CD8-positive, alpha-beta memory T cell (primary cell): ENCODE measurements around the gene R3HDM1. TPM values are rescaled to one million over a fixed set of nuclear protein-coding genes. Genes with fewer than 3 reads are reported as not detected.
A peak's percentile ranks its signal among the peaks of the same experiment; 100 is the strongest.
"Not testable (repeated sequence)": the region's sequence is repeated elsewhere in the genome, so short reads cannot be mapped to it uniquely, and the experiment has no call there.

ENCODE experiments used
- CTCF ChIA-PET: fragments of 350-600 bp; sonication (Branson Sonifier 250); formaldehyde crosslinking; loops from one replicate; lab custom pipeline; 2021; ENCODE audit warnings: antibody characterized with exemption; lab: Charles Lee
- POLR2A ChIA-PET: fragments of 350-600 bp; sonication (Branson Sonifier 250); formaldehyde crosslinking; loops from one replicate; lab custom pipeline; 2021; ENCODE audit warnings: antibody characterized with exemption; lab: Charles Lee
- DNase-seq, 5 donors: peaks; one replicate each; pipeline versions ENCODE4 v3.0.0 to v3.0.0-alpha.2; 2020 to 2022; ENCODE audit warnings: mixed read lengths in 1 of 5
- H3K27ac ChIP-seq: one replicate; pipeline ENCODE4 v1.7.0; 2013; ENCODE audit warnings: low read depth, mild to moderate bottlenecking, low read length, moderate library complexity
- H3K27me3 ChIP-seq: 2 replicates; pipeline ENCODE4 v1.7.0; 2013; ENCODE audit warnings: low read length, mild to moderate bottlenecking; ENCODE audit not compliant: insufficient read depth, poor library complexity, severe bottlenecking
- H3K36me3 ChIP-seq: 2 replicates; pipeline ENCODE4 v1.7.0; 2013; ENCODE audit warnings: mild to moderate bottlenecking, low read length, moderate library complexity; ENCODE audit not compliant: insufficient read depth
- H3K4me1 ChIP-seq: 2 replicates; pipeline ENCODE4 v1.7.0; 2013; ENCODE audit warnings: mild to moderate bottlenecking, low read length, moderate library complexity; ENCODE audit not compliant: insufficient read depth
- H3K4me3 ChIP-seq: 2 replicates; pipeline ENCODE4 v1.7.0; 2013; ENCODE audit warnings: mild to moderate bottlenecking, low read length
- H3K9me3 ChIP-seq: 2 replicates; pipeline ENCODE4 v1.7.0; 2013; ENCODE audit warnings: mild to moderate bottlenecking, low read length
- H3K27ac Mint-ChIP-seq, 8 donors: one replicate each; pipeline ENCODE4 v1.8.0; 2020 to 2021; ENCODE audit warnings: mixed read lengths in 8 of 8, mild to moderate bottlenecking in 6 of 8, inconsistent platforms in 3 of 8, moderate library complexity in 3 of 8
- H3K27me3 Mint-ChIP-seq, 2 donors: one replicate each; pipeline ENCODE4 v1.8.0; 2020 to 2021; ENCODE audit warnings: mixed read lengths in 2 of 2, mild to moderate bottlenecking in 1 of 2, moderate library complexity in 1 of 2
- H3K36me3 Mint-ChIP-seq, 3 donors: one replicate each; pipeline ENCODE4 v1.8.0; 2020 to 2021; ENCODE audit warnings: mixed read lengths in 3 of 3, inconsistent platforms in 1 of 3, mild to moderate bottlenecking in 1 of 3
- H3K4me1 Mint-ChIP-seq, 3 donors: one replicate each; pipeline ENCODE4 v1.8.0; 2020 to 2021; ENCODE audit warnings: mixed read lengths in 3 of 3, inconsistent platforms in 1 of 3, mild to moderate bottlenecking in 1 of 3
- H3K4me3 Mint-ChIP-seq, 7 donors: one replicate each; pipeline ENCODE4 v1.8.0; 2020 to 2021; ENCODE audit warnings: mixed read lengths in 7 of 7, mild to moderate bottlenecking in 6 of 7, moderate library complexity in 4 of 7, inconsistent platforms in 2 of 7
- H3K9me3 Mint-ChIP-seq, 5 donors: one replicate each; pipeline ENCODE4 v1.8.0; 2020 to 2022; ENCODE audit warnings: mixed read lengths in 5 of 5, mild to moderate bottlenecking in 3 of 5, moderate library complexity in 2 of 5, inconsistent platforms in 1 of 5
- polyA plus RNA-seq: library from polyadenylated mRNA; unstranded; fragments of 300-500 nt; fragmentation: Illumina TruSeq; gene quantifications from one replicate; pipeline ENCODE4 v1.2.3, GENCODE V29; 2021
- total RNA-seq, 2 experiments: library from RNA; stranded (reverse); gene quantifications; one replicate each; pipeline ENCODE4 v1.2.3, GENCODE V29; 2021

The R3HDM1 gene
- total and polyA plus RNA-seq, 3 experiments from 2014 or later: 21.1 to 52.6 (median 49.7) TPM

GRCh38 chr2:135701442-135701841 is 170.2 kb downstream of the R3HDM1 start:
- ChIA-PET POLR2A (no interaction called here), CTCF (interaction anchor here (1.3 to 1.4 kb wide), 2 partner anchors 8 to 697 kb away, joined by 3 to 4 read pairs; no protein-coding TSS in a partner anchor)
- H3K27ac Mint-ChIP-seq: no peak overlapping the region

GRCh38 chr2:135703300-135703699 is 172.0 kb downstream of the R3HDM1 start:
- Mint-ChIP-seq H3K9me3 (no peaks in the 10 kb centered on the region), H3K27me3 (no peaks in the 10 kb centered on the region), H3K4me3 (no peak overlapping the region), H3K36me3 (peaks cover 0 to 4% (median 2%) of the 10 kb centered on the region in 3 donors), H3K4me1 (no peaks in the 10 kb centered on the region), H3K27ac (peak overlapping the region in 2 of 8 donors; percentile 17 to 41)
- ChIA-PET POLR2A (no interaction called here), CTCF (interaction anchor here (2.0 kb wide), 1 partner anchor 699 kb away, joined by 6 read pairs; no protein-coding TSS in a partner anchor)
- no peaks in the 10 kb centered on the region for H3K36me3 ChIP-seq
- no peaks in the 10 kb centered on the region for H3K9me3 ChIP-seq
- no peak overlapping the region for H3K4me3 ChIP-seq
- no peaks in the 10 kb centered on the region for H3K4me1 ChIP-seq
- no peaks in the 10 kb centered on the region for H3K27me3 ChIP-seq
- no peak overlapping the region for H3K27ac ChIP-seq
- no peak for DNase-seq

More at GRCh38 chr2:135701442-135701841, 170.2 kb downstream of the R3HDM1 start:
- H3K4me3 Mint-ChIP-seq: no peak overlapping the region
- H3K27me3 Mint-ChIP-seq: no peaks in the 10 kb centered on the region
- H3K36me3 Mint-ChIP-seq: peaks cover 0 to 4% (median 2%) of the 10 kb centered on the region in 3 donors
- Histone ChIP-seq H3K4me1 (no peaks in the 10 kb centered on the region), H3K27ac (no peak overlapping the region), H3K9me3 (no peaks in the 10 kb centered on the region), H3K27me3 (no peaks in the 10 kb centered on the region), H3K4me3 (no peak overlapping the region), H3K36me3 (no peaks in the 10 kb centered on the region)
- no peak for DNase-seq
- H3K9me3 Mint-ChIP-seq: no peaks in the 10 kb centered on the region
- H3K4me1 Mint-ChIP-seq: no peaks in the 10 kb centered on the region

GRCh38 chr2:135704075-135704474 is 172.8 kb downstream of the R3HDM1 start:
- H3K27ac ChIP-seq, DNase-seq, H3K27me3 ChIP-seq, H3K4me1 ChIP-seq, H3K27me3 Mint-ChIP-seq, POLR2A ChIA-PET, H3K9me3 Mint-ChIP-seq, H3K27ac Mint-ChIP-seq, H3K4me3 Mint-ChIP-seq, H3K36me3 ChIP-seq, H3K36me3 Mint-ChIP-seq, H3K4me3 ChIP-seq, H3K4me1 Mint-ChIP-seq, H3K9me3 ChIP-seq: not testable (repeated sequence)
- CTCF ChIA-PET: interaction anchor here (1.6 to 2.0 kb wide), 2 partner anchors 700 to 703 kb away, joined by 3 to 6 read pairs; no protein-coding TSS in a partner anchor

GRCh38 chr2:135708159-135708558 is 176.9 kb downstream of the R3HDM1 start:
- Histone ChIP-seq H3K4me3 (no peak overlapping the region), H3K9me3 (no peaks in the 10 kb centered on the region), H3K27ac (no peak overlapping the region), H3K4me1 (no peaks in the 10 kb centered on the region), H3K36me3 (no peaks in the 10 kb centered on the region), H3K27me3 (no peaks in the 10 kb centered on the region)
- peaks cover 0 to 10% (median 3%) of the 10 kb centered on the region in 3 donors for H3K36me3 Mint-ChIP-seq
- POLR2A ChIA-PET: interaction anchor here (0.8 kb wide), 1 partner anchor 177 kb away, joined by 8 read pairs; the partner anchor contains the start of gene ZRANB3
- no peak overlapping the region for H3K27ac Mint-ChIP-seq
- no peaks in the 10 kb centered on the region for H3K4me1 Mint-ChIP-seq
- H3K27me3 Mint-ChIP-seq: no peaks in the 10 kb centered on the region
- no peak for DNase-seq
- H3K4me3 Mint-ChIP-seq: no peak overlapping the region
- no peaks in the 10 kb centered on the region for H3K9me3 Mint-ChIP-seq
- CTCF ChIA-PET: interaction anchor here (2.1 to 5.3 kb wide), 3 partner anchors 19 to 707 kb away, joined by 5 to 73 read pairs (median 11); no protein-coding TSS in a partner anchor

- ChIA-PET POLR2A (interaction anchor here (0.6 kb wide), 1 partner anchor 709 kb away, joined by 4 read pairs; no protein-coding TSS in a partner anchor), CTCF (interaction anchor here (0.8 to 5.3 kb wide), 24 partner anchors 9 to 721 kb away, joined by 3 to 73 read pairs (median 4); no protein-coding TSS in a partner anchor)
- peak; percentile 49 to 76 (median 60) for DNase-seq
- Mint-ChIP-seq H3K4me3 (no peak overlapping the region), H3K4me1 (peaks cover 0 to 1% (median 0%) of the 10 kb centered on the region in 3 donors), H3K27me3 (no peaks in the 10 kb centered on the region), H3K9me3 (no peaks in the 10 kb centered on the region), H3K36me3 (peaks cover 0 to 20% (median 3%) of the 10 kb centered on the region in 3 donors), H3K27ac (peak overlapping the region in 1 of 8 donors; percentile 10)
- Histone ChIP-seq H3K27me3 (no peaks in the 10 kb centered on the region), H3K36me3 (peaks cover 7% of the 10 kb centered on the region), H3K4me3 (no peak overlapping the region), H3K27ac (no peak overlapping the region), H3K4me1 (no peaks in the 10 kb centered on the region), H3K9me3 (no peaks in the 10 kb centered on the region)
These were observed 178.7 kb downstream of the R3HDM1 start for GRCh38 chr2:135709992-135710391.

- POLR2A ChIA-PET, H3K9me3 ChIP-seq, H3K27me3 Mint-ChIP-seq, H3K27ac ChIP-seq, H3K27ac Mint-ChIP-seq, H3K4me1 Mint-ChIP-seq, H3K9me3 Mint-ChIP-seq, DNase-seq, H3K4me3 Mint-ChIP-seq, H3K27me3 ChIP-seq, H3K4me1 ChIP-seq, CTCF ChIA-PET, H3K4me3 ChIP-seq: not testable (repeated sequence)
- H3K36me3 Mint-ChIP-seq: peaks cover 0 to 47% (median 8%) of the 10 kb centered on the region in 3 donors
- peaks cover 12% of the 10 kb centered on the region for H3K36me3 ChIP-seq
These were observed 183.8 kb downstream of the R3HDM1 start for GRCh38 chr2:135715086-135715485.

- no peaks in the 10 kb centered on the region for H3K9me3 ChIP-seq
- H3K36me3 ChIP-seq: no peaks in the 10 kb centered on the region
- DNase-seq: no peak
- CTCF ChIA-PET: no interaction called here
- no peak overlapping the region for H3K4me3 ChIP-seq
- H3K36me3 Mint-ChIP-seq: peaks cover 4 to 23% (median 4%) of the 10 kb centered on the region in 3 donors
- H3K27ac Mint-ChIP-seq: no peak overlapping the region
- H3K4me1 Mint-ChIP-seq: no peaks in the 10 kb centered on the region
- H3K27me3 ChIP-seq: no peaks in the 10 kb centered on the region
- no peak overlapping the region for H3K27ac ChIP-seq
- no peaks in the 10 kb centered on the region for H3K9me3 Mint-ChIP-seq
- POLR2A ChIA-PET: no interaction called here
- H3K4me3 Mint-ChIP-seq: no peak overlapping the region
- H3K27me3 Mint-ChIP-seq: no peaks in the 10 kb centered on the region
- H3K4me1 ChIP-seq: no peaks in the 10 kb centered on the region
These were observed 196.9 kb downstream of the R3HDM1 start for GRCh38 chr2:135728064-135728743.

GRCh38 chr2:135732561-135732960 is 201.3 kb downstream of the R3HDM1 start:
- Histone ChIP-seq H3K36me3 (no peaks in the 10 kb centered on the region), H3K27me3 (no peaks in the 10 kb centered on the region), H3K9me3 (no peaks in the 10 kb centered on the region), H3K4me1 (no peaks in the 10 kb centered on the region), H3K4me3 (no peak overlapping the region), H3K27ac (no peak overlapping the region)
- DNase-seq: no peak
- no peaks in the 10 kb centered on the region for H3K27me3 Mint-ChIP-seq
- no peaks in the 10 kb centered on the region for H3K4me1 Mint-ChIP-seq
- no peaks in the 10 kb centered on the region for H3K36me3 Mint-ChIP-seq
- no peak overlapping the region for H3K27ac Mint-ChIP-seq
- ChIA-PET CTCF (interaction anchor here (1.3 kb wide), 1 partner anchor 23 kb away, joined by 3 read pairs; no protein-coding TSS in a partner anchor), POLR2A (no interaction called here)
- H3K4me3 Mint-ChIP-seq: no peak overlapping the region
- no peaks in the 10 kb centered on the region for H3K9me3 Mint-ChIP-seq
